IPS-18c (cell line): ENCODE measurements around the gene JPH3.

ENCODE experiments used
- H3K4me3 ChIP-seq: 2 replicates; pipeline ENCODE4 v1.7.0; 2013; ENCODE audit warnings: low read depth, mild to moderate bottlenecking, low read length, moderate library complexity; ENCODE audit not compliant: insufficient read depth
- H3K9me3 ChIP-seq: one replicate; pipeline ENCODE4 v1.6.1; 2013; ENCODE audit warnings: mild to moderate bottlenecking, low read length, moderate library complexity; ENCODE audit not compliant: control insufficient read depth, insufficient read depth

The JPH3 gene

GRCh38 chr16:87654826-87655225, 52.5 kb downstream of the JPH3 start:
- Histone ChIP-seq H3K4me3 (no peak overlapping the region), H3K9me3 (no peaks in the 10 kb centered on the region)

DNA sequence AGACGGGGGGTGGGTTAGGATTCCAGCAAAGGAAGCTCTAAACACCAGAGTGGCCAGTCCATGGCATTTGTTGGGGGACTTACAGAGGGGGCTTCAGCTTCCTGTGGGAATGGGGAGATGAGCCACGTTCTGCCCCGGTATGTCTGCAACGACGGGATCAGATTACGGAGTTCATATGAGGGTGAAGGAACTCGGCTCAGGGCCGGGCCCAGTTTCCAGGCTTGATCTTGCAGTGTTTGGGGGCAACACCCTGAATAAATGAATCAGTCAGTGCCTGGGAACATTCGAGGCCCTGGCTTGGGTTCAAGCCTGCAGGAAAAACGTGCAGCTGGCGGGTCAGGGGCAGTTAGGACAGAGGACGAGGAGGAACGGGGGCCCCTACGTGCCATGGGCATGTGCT, 54.0 kb downstream of the JPH3 start:
- no peak overlapping the region for H3K4me3 ChIP-seq

GRCh38 chr16:87657621-87658192, 55.4 kb downstream of the JPH3 start:
- Histone ChIP-seq H3K4me3 (no peak overlapping the region), H3K9me3 (no peaks in the 10 kb centered on the region)

More for the DNA sequence above, 54.0 kb downstream of the JPH3 start:
- no peaks in the 10 kb centered on the region for H3K9me3 ChIP-seq

- H3K4me3 ChIP-seq: no peak overlapping the region
- no peaks in the 10 kb centered on the region for H3K9me3 ChIP-seq
Measured at GRCh38 chr16:87658564-87659225, 56.4 kb downstream of the JPH3 start.

GRCh38 chr16:87661561-87661960, 59.3 kb downstream of the JPH3 start:
- H3K4me3 ChIP-seq: no peak overlapping the region
- H3K9me3 ChIP-seq: no peaks in the 10 kb centered on the region

- no peak overlapping the region for H3K4me3 ChIP-seq
Measured at GRCh38 chr16:87662254-87663204, 60.2 kb downstream of the JPH3 start.

DNA sequence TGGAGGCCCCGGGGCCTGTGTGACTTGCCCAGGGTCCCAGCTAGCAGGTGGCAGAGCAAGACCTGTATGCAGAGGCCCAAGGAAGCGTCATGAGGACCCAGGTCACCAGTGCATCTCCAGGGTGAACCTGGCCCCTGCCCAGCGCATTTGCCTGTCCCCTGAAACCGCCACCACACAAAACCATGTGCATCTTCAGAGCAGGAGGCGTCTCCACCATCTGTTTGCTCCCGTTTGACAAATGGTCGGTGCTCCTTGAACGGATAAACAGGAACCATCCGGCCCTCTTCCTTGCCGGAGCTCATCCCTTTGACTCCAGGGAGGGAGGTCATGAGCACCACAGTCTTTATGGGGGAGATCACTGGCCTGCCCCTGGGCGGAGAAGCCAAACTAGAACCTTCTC, 62.5 kb downstream of the JPH3 start:
- no peaks in the 10 kb centered on the region for H3K9me3 ChIP-seq

More at GRCh38 chr16:87662254-87663204, 60.2 kb downstream of the JPH3 start:
- no peaks in the 10 kb centered on the region for H3K9me3 ChIP-seq

DNA sequence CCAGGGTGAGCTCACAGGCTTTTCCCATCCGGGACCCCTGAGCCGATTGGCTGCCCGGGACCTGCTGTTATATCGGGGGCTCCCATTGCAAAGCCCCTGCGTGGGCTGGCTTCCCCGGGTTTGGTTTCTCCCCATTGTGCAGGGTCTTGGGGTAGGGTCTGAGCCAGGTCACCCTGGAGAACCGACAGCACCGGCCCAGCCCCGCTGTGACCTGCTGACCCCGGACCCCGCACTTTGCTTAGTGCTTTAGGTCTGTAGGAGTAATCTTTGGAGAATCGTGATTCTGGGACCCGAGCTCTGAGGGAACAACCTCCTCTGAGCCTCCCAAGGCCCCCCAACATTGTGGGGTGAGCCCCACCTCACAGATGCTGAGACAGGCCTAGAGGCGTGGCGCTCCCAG, 62.9 kb downstream of the JPH3 start:
- Histone ChIP-seq H3K9me3 (no peaks in the 10 kb centered on the region), H3K4me3 (no peak overlapping the region)

More for the DNA sequence above, 62.5 kb downstream of the JPH3 start:
- no peak overlapping the region for H3K4me3 ChIP-seq

DNA sequence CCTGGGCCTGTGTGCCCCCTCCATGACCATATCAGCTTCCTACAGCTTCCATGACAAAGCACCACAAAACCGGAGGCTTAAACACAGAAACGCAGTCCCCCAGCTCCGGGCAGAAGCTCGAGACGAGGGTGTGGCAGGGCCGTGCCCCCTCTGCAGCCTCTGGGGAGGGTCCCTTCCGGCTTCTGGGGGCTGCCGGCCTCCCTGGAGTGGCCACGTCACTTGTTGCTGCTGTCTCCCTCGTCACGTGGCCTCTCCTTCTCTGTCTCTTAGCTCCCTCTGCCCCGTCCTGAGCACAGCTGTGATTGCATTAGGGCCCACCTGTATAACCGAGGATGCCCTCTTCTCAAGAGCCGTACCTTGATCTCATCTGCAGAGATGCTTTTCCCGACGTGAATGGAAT, 64.6 kb downstream of the JPH3 start:
- Histone ChIP-seq H3K9me3 (no peaks in the 10 kb centered on the region), H3K4me3 (no peak overlapping the region)

DNA sequence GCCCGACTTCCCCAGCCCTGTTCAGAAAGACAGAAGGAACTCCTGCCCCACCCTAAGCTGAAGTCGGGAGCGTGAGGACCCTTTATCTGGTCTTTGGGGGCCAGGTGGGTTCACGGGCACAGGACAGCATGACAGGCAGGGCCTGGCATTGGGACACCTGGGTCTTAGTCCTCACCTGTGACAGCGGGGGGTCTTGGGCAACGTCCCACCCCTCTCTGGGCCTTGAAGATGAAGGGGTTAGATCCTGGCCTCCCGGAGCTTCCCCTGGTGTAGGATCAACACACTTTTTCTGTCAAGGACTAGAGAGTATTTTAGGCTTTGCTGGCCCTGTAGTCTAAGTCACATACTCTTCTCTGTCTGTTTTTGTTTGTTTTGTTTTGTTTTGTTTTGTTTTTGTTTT, 65.1 kb downstream of the JPH3 start:
- Histone ChIP-seq H3K4me3 (no peak overlapping the region), H3K9me3 (no peaks in the 10 kb centered on the region)

DNA sequence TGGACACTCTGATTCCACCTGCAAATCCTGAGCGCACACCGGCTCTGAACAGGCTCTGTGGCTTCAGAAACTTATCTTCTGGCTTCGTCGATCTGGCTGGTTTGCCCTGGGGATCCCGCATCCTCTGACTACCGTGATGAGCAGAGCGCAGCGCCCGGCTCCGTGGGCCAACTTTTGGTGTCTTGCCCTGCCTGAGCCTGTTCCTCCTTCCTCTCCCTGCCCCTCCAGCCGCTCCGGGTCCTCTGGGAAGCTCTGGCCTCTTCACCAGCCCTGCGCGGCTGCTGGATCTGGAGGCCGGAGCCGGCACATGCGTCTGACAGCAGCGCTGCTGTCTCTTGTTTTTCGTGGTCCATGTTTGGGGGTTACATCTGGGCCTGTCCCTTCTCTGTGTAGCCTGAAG, 65.6 kb downstream of the JPH3 start:
- no peak overlapping the region for H3K4me3 ChIP-seq
- no peaks in the 10 kb centered on the region for H3K9me3 ChIP-seq

DNA sequence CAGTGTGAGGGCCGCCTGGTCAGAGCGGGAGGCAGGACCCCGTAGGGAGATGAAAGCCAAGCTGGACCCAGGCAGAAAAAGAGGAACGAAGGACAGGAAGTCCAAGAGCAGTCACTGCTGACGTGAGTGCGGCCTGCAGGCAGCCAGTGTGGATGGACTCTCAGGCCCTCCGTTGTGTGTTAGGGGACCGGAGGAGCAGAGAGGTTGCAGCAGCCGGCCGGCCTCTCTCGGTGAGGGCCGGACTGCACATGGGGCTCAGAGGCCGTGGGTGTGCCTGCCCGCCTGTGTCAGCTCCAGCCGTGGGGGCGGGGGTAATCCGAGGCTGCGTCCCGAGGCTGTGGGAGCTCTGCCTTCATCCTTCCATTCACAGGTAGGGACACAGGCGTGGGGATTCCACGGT, 67.4 kb downstream of the JPH3 start:
- H3K4me3 ChIP-seq: no peak overlapping the region
- H3K9me3 ChIP-seq: no peaks in the 10 kb centered on the region

DNA sequence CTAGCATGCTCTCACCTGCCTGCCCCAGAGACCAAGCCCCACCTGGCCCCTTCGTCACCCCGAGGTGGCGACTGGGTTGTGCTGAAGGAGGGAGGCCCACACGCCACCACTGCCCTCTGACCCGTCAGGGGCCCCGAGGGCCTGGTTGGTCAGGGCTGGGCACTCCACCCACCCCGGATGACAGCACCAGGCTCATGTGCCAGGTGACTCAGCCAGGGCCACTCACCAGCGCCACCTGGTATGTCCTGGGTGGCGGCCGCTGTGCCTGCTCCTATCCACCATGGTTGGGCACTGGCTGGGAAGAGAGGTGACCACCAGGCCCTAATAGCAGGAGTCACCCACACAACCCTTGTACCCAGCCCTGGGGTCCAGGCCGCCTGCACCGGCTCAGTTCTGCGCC, 68.9 kb downstream of the JPH3 start:
- Histone ChIP-seq H3K4me3 (no peak overlapping the region), H3K9me3 (no peaks in the 10 kb centered on the region)

DNA sequence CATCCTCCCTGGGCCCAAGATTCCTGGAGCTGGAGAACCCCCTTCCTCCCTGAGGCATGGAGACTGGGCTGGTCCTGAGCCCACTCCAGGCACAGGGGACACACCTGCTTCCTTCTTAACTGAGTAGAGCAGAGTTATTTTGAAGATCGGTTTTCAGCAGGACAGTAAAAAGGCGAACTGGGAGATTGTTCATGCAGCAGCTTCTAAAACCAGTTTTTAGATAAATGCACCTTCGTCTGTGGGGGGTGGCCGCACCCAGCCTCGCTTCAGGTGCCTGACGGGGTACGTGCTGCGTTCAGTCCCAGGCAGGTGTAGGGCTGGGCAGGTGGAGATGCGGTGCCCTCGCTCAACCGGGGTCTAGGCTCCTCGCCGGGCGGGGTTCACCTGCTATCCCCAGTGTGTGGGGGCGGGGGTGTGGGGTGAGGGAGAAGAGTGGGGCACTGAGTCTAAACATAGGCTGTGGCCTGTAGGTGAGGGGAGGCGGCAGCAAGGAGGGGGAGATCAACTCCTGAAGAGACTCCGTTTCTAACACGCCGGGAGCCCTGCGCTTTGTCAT, 69.5 kb downstream of the JPH3 start:
- H3K9me3 ChIP-seq: no peaks in the 10 kb centered on the region
- no peak overlapping the region for H3K4me3 ChIP-seq

- Histone ChIP-seq H3K4me3 (no peak overlapping the region), H3K9me3 (no peaks in the 10 kb centered on the region)
Measured at GRCh38 chr16:87674419-87674818, 72.1 kb downstream of the JPH3 start.

GRCh38 chr16:87675111-87675719, 72.9 kb downstream of the JPH3 start:
- Histone ChIP-seq H3K4me3 (no peak overlapping the region), H3K9me3 (no peaks in the 10 kb centered on the region)

GRCh38 chr16:87677830-87678229, 75.5 kb downstream of the JPH3 start:
- H3K9me3 ChIP-seq: no peaks in the 10 kb centered on the region
- H3K4me3 ChIP-seq: no peak overlapping the region
